Dendritic cell treated with granulocyte-macrophage colony-stimulating factor and Interleukin-4, amounts not matched to agents 40 ng/mL and 50 ng/mL, for 4 days (primary cell): ENCODE results near the gene ARAP2.

Experiments used
- H3K27ac Mint-ChIP-seq: one replicate; pipeline ENCODE4 v1.8.0; 2022; ENCODE audit warnings: mild to moderate bottlenecking, mixed read lengths
- H3K27me3 Mint-ChIP-seq: one replicate; pipeline ENCODE4 v1.8.0; 2022; ENCODE audit warnings: mild to moderate bottlenecking, mixed read lengths
- H3K36me3 Mint-ChIP-seq: one replicate; pipeline ENCODE4 v1.8.0; 2022; ENCODE audit warnings: low read depth, mixed read lengths
- H3K4me1 Mint-ChIP-seq: one replicate; pipeline ENCODE4 v1.8.0; 2022; ENCODE audit warnings: low read depth, mixed read lengths
- H3K4me3 Mint-ChIP-seq: one replicate; pipeline ENCODE4 v1.8.0; 2022; ENCODE audit warnings: mild to moderate bottlenecking, moderate library complexity, mixed read lengths
- H3K9me3 Mint-ChIP-seq: one replicate; pipeline ENCODE4 v1.8.0; 2022; ENCODE audit warnings: mixed read lengths
- intact Hi-C: fragments of 100-400 bp; cut with micrococcal nuclease; formaldehyde crosslinking; loops from one replicate; pipeline ENCODE4 v1.15.0; 2022

Gene ARAP2

GRCh38 chr4:36123906-36124305, 120.4 kb downstream of the ARAP2 start:
- H3K4me3 Mint-ChIP-seq, result no peak overlapping the region
- H3K27me3 Mint-ChIP-seq, result no peaks in the 10 kb centered on the region
- intact Hi-C loops, result no loop called here
- peaks cover 21% of the 10 kb centered on the region for H3K4me1 Mint-ChIP-seq
- no peak overlapping the region for H3K27ac Mint-ChIP-seq
- peaks cover 63% of the 10 kb centered on the region for H3K36me3 Mint-ChIP-seq
- no peaks in the 10 kb centered on the region for H3K9me3 Mint-ChIP-seq

- H3K4me1 Mint-ChIP-seq, result peaks cover 27% of the 10 kb centered on the region
- no peaks in the 10 kb centered on the region for H3K9me3 Mint-ChIP-seq
- H3K36me3 Mint-ChIP-seq, result peaks cover 50% of the 10 kb centered on the region
- no peaks in the 10 kb centered on the region for H3K27me3 Mint-ChIP-seq
- H3K27ac Mint-ChIP-seq, result no peak overlapping the region
- H3K4me3 Mint-ChIP-seq, result no peak overlapping the region
- intact Hi-C loops, result no loop called here
Observed at GRCh38 chr4:36115312-36115711, 129.0 kb downstream of the ARAP2 start.

DNA sequence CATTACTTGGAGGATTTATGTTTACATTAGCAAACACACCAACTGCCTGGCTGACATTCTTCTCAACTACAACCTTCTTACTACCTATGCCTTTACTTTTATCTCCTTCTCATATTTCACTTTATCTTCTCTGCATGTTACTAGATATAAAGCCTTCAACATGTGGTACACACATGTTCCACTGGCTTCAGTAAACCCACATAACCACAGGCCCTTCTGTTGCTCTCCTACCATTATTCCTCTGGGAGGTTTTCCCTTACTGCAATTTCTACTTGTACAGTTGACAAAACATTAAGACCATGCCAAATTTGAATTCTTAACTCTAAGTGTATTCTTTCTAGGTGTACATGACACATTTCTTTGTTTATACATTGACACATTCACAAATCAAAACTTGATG, 133.1 kb downstream of the ARAP2 start:
- intact Hi-C loops, result no loop called here
- Mint-ChIP-seq H3K4me1 (peaks cover 23% of the 10 kb centered on the region), H3K27ac (no peak overlapping the region), H3K36me3 (peaks cover 35% of the 10 kb centered on the region), H3K27me3 (no peaks in the 10 kb centered on the region), H3K4me3 (no peak overlapping the region), H3K9me3 (no peaks in the 10 kb centered on the region)

DNA sequence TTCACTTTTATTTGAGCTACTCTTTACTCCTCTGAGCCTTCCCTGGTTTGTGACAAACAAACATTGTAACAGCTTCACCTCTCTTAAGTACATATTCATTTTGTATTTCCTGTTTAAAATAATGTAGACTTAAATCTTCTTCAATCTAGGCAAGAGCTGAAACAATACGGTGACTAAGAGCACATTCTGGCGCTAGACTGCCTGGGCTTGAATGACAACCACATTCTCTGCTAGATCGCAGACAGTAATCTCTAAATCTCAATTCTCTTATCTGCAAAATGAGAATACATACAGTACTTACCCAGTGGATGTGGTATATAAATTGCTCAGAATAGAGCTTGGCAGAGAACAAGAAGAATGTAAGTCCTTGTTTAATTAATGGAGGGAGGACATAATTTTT, 144.8 kb downstream of the ARAP2 start:
- intact Hi-C loops, result no loop called here
- no peak overlapping the region for H3K27ac Mint-ChIP-seq
- no peak overlapping the region for H3K4me3 Mint-ChIP-seq
- H3K9me3 Mint-ChIP-seq, result no peaks in the 10 kb centered on the region
- no peaks in the 10 kb centered on the region for H3K4me1 Mint-ChIP-seq
- peaks cover 67% of the 10 kb centered on the region for H3K36me3 Mint-ChIP-seq
- no peaks in the 10 kb centered on the region for H3K27me3 Mint-ChIP-seq

GRCh38 chr4:36094995-36095394, 149.3 kb downstream of the ARAP2 start:
- no peaks in the 10 kb centered on the region for H3K27me3 Mint-ChIP-seq
- peaks cover 75% of the 10 kb centered on the region for H3K36me3 Mint-ChIP-seq
- no peaks in the 10 kb centered on the region for H3K9me3 Mint-ChIP-seq
- no peak overlapping the region for H3K4me3 Mint-ChIP-seq
- intact Hi-C loops, result no loop called here
- no peaks in the 10 kb centered on the region for H3K4me1 Mint-ChIP-seq
- no peak overlapping the region for H3K27ac Mint-ChIP-seq

DNA sequence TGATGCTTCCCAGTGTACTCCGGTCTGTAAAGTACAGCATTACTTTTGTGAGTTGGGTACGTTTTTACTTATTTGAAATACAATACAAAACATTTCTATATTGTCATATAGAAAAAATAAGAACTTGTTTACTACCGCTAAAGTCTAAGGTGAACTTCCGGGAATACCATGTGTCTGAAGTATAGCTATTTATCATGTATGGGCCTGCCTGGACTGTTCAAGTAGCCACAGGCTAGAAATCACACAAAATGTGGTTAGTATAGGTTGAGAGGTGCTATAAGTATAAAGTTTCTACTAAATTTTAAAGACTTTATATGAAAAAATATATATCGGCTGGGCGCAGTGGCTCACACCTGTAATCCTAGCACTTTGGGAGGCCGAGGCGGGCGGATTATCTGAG, 152.3 kb downstream of the ARAP2 start:
- H3K27me3 Mint-ChIP-seq, result no peaks in the 10 kb centered on the region
- intact Hi-C loops, result no loop called here
- H3K4me1 Mint-ChIP-seq, result no peaks in the 10 kb centered on the region
- H3K4me3 Mint-ChIP-seq, result no peak overlapping the region
- no peaks in the 10 kb centered on the region for H3K9me3 Mint-ChIP-seq
- no peak overlapping the region for H3K27ac Mint-ChIP-seq
- peaks cover 67% of the 10 kb centered on the region for H3K36me3 Mint-ChIP-seq

DNA sequence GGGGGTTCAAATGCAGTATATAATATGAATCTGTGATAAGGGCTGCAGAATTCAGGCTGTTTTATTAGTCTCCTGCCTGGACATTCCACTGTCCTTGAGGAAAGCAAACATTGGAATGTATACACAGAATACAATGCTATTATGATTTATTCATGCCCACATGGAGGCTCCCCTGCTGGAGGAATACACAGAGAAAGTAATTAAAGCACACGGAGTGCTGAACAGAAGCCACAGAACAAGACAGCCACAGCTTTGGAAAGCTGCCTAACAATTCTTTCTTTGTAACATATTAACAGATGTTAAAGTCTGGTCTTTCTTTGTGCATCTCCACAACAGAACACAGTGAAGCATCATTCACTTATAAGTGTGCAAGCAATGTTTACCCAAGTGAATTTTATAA, 155.8 kb downstream of the ARAP2 start:
- no peaks in the 10 kb centered on the region for H3K4me1 Mint-ChIP-seq
- H3K36me3 Mint-ChIP-seq, result peaks cover 50% of the 10 kb centered on the region
- H3K9me3 Mint-ChIP-seq, result no peaks in the 10 kb centered on the region
- H3K27me3 Mint-ChIP-seq, result no peaks in the 10 kb centered on the region
- H3K4me3 Mint-ChIP-seq, result no peak overlapping the region
- no peak overlapping the region for H3K27ac Mint-ChIP-seq
- intact Hi-C loops, result no loop called here

- Mint-ChIP-seq H3K4me1 (no peaks in the 10 kb centered on the region), H3K4me3 (no peak overlapping the region), H3K27ac (no peak overlapping the region), H3K36me3 (peaks cover 32% of the 10 kb centered on the region), H3K27me3 (no peaks in the 10 kb centered on the region), H3K9me3 (no peaks in the 10 kb centered on the region)
- intact Hi-C loops, result no loop called here
Observed at GRCh38 chr4:36086261-36086786, 158.0 kb downstream of the ARAP2 start.

- no peak overlapping the region for H3K4me3 Mint-ChIP-seq
- no peak overlapping the region for H3K27ac Mint-ChIP-seq
- H3K36me3 Mint-ChIP-seq, result peaks cover 7% of the 10 kb centered on the region
- no peaks in the 10 kb centered on the region for H3K9me3 Mint-ChIP-seq
- H3K4me1 Mint-ChIP-seq, result no peaks in the 10 kb centered on the region
- intact Hi-C loops, result no loop called here
- H3K27me3 Mint-ChIP-seq, result no peaks in the 10 kb centered on the region
Observed at GRCh38 chr4:36082817-36083216, 161.5 kb downstream of the ARAP2 start.

- Mint-ChIP-seq H3K36me3 (peaks cover 5% of the 10 kb centered on the region), H3K27ac (no peak overlapping the region), H3K4me1 (no peaks in the 10 kb centered on the region), H3K9me3 (no peaks in the 10 kb centered on the region), H3K27me3 (no peaks in the 10 kb centered on the region), H3K4me3 (no peak overlapping the region)
- intact Hi-C loops, result no loop called here
Observed at GRCh38 chr4:36081185-36081584, 163.1 kb downstream of the ARAP2 start.

GRCh38 chr4:36079666-36080065, 164.6 kb downstream of the ARAP2 start:
- Mint-ChIP-seq H3K27ac (no peak overlapping the region), H3K36me3 (no peaks in the 10 kb centered on the region), H3K4me3 (no peak overlapping the region), H3K9me3 (no peaks in the 10 kb centered on the region), H3K4me1 (no peaks in the 10 kb centered on the region), H3K27me3 (no peaks in the 10 kb centered on the region)
- intact Hi-C loops, result no loop called here

- H3K36me3 Mint-ChIP-seq, result no peaks in the 10 kb centered on the region
- H3K27me3 Mint-ChIP-seq, result no peaks in the 10 kb centered on the region
Observed at GRCh38 chr4:36078319-36078718, 166.0 kb downstream of the ARAP2 start.

DNA sequence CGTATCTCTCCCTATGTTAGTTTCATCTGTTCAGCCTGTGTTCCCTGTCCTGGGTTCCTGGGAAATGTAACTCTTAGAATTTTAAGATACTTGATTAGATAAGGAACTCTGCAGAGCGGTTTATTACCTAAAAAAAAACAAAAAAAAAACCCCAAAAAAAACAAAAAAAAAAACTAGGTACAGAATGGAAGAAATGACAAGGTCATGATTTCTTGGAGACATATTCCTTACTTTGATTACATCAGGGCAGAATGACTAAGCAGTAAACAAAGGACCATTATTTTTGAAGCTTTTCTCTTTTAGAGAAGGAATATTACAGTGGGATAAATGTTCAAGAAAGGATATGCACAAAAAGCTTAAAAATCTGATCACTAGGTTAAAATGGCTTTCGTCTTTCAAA, 171.8 kb downstream of the ARAP2 start:
- H3K4me3 Mint-ChIP-seq, result no peak overlapping the region
- H3K4me1 Mint-ChIP-seq, result no peaks in the 10 kb centered on the region
- no peaks in the 10 kb centered on the region for H3K9me3 Mint-ChIP-seq
- peaks cover 40% of the 10 kb centered on the region for H3K36me3 Mint-ChIP-seq
- no peaks in the 10 kb centered on the region for H3K27me3 Mint-ChIP-seq
- intact Hi-C loops, result no loop called here
- H3K27ac Mint-ChIP-seq, result no peak overlapping the region

More at GRCh38 chr4:36078319-36078718, 166.0 kb downstream of the ARAP2 start:
- H3K27ac Mint-ChIP-seq, result no peak overlapping the region
- no peaks in the 10 kb centered on the region for H3K4me1 Mint-ChIP-seq
- no peak overlapping the region for H3K4me3 Mint-ChIP-seq
- intact Hi-C loops, result no loop called here
- no peaks in the 10 kb centered on the region for H3K9me3 Mint-ChIP-seq

DNA sequence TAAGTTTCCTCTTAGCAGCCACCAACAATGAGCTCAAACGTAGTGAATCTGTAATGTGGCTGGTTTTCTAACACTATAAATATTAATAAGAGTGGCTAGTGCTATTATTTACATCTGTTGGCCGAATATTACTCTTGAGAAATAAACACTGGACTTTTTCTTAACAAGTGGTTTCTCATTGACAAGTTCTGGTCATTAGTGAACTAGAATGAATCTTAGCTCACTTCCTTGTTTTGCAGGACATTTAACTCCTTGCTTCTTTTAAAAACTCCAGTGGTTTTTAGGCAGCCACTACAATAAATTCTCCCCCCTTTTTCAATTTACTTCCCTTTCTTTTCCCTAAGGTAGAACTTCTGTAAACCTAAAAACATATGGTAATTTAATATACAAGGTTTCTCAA, 177.2 kb downstream of the ARAP2 start:
- intact Hi-C loops, result no loop called here
- no peak overlapping the region for H3K27ac Mint-ChIP-seq
- peaks cover 48% of the 10 kb centered on the region for H3K36me3 Mint-ChIP-seq
- no peak overlapping the region for H3K4me3 Mint-ChIP-seq
- no peaks in the 10 kb centered on the region for H3K4me1 Mint-ChIP-seq
- H3K9me3 Mint-ChIP-seq, result peaks cover 4% of the 10 kb centered on the region
- H3K27me3 Mint-ChIP-seq, result no peaks in the 10 kb centered on the region

DNA sequence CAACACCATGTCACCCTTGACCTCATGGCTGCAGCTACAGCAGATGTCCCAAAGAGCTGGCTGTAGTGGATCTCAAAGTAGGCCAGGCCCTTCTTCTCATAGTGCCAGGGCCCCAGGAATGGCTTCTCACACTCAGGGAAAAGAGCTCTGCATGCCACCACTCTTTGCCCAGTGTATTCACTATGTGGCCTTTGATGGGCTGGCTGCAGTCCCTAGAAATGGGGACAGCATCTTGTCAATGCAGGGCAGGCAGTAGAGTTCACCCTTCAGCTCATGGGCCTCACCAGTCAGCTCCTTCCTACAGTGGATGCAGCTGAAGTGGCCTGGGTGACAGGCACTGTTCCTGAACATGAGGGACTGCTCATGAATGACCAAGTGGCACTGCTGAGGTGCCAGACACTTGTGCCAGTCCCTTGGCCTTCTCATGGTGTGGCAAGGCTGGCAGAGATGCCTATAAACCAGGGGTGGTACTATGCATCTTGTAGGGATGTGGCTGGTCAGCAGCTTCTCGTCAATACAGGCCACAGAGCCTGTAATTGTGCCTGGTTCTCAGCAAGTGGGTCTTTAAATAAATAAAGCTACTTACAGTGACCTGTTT, 178.9 kb downstream of the ARAP2 start:
- no peak overlapping the region for H3K27ac Mint-ChIP-seq
- peaks cover 40% of the 10 kb centered on the region for H3K36me3 Mint-ChIP-seq
- intact Hi-C loops, result no loop called here
- H3K4me1 Mint-ChIP-seq, result peaks cover 5% of the 10 kb centered on the region
- no peak overlapping the region for H3K4me3 Mint-ChIP-seq
- H3K27me3 Mint-ChIP-seq, result no peaks in the 10 kb centered on the region
- H3K9me3 Mint-ChIP-seq, result peaks cover 8% of the 10 kb centered on the region
